ENCODE data around the gene PCDH9. TPM values are rescaled to one million over a fixed set of nuclear protein-coding genes. Genes with fewer than 3 reads are reported as not detected.

PCDH9 gene
- total and polyA plus RNA-seq, 2 donors = 0.72 to 28.2 TPM

- 57% methylated on average over 3 of the region's 3 CpGs for WGBS
- Histone ChIP-seq H3K36me3 (ENCODE audit: insufficient read depth) (no peaks in the 10 kb centered on the region), H3K27ac (ENCODE audit: low read depth) (no peak overlapping the region), H3K4me1 (ENCODE audit: insufficient read depth) (no peaks in the 10 kb centered on the region), H3K4me3 (ENCODE audit: low read depth, low read length) (no peak overlapping the region)
- no peak for DNase-seq (ENCODE audit: extremely low spot score)
These were observed 669.9 kb downstream of the PCDH9 start for GRCh38 chr13:66560189-66560588.

DNA sequence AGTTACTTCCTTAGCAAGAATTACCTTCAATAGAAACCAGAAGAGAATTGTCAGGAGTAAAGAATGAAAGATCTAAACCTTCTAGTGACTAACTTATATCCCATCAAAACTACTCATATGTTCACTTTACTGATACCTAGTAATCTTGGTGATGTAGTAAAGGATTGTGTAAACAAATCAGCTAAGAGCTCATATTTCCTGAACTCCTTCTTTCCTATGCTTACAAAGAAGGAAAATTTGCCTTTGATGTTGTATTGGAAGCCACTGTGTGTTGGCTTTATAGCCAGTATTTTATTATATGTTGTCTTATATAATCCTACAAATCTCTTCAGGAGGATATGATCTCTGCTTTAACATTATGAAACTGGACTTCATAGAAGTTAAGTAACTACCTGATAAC lies 671.0 kb downstream of the PCDH9 start:
- Histone ChIP-seq H3K27ac (ENCODE audit: low read depth) (no peak overlapping the region), H3K4me1 (ENCODE audit: insufficient read depth) (no peaks in the 10 kb centered on the region), H3K36me3 (ENCODE audit: insufficient read depth) (no peaks in the 10 kb centered on the region), H3K4me3 (ENCODE audit: low read depth, low read length) (no peak overlapping the region)
- no peak for DNase-seq (ENCODE audit: extremely low spot score)

GRCh38 chr13:66558506-66558905 lies 671.6 kb downstream of the PCDH9 start:
- H3K36me3 ChIP-seq (ENCODE audit: insufficient read depth) = no peaks in the 10 kb centered on the region
- WGBS = 83% methylated on average over 2 of the region's 2 CpGs
- DNase-seq (ENCODE audit: extremely low spot score) = no peak
- no peaks in the 10 kb centered on the region for H3K4me1 ChIP-seq (ENCODE audit: insufficient read depth)
- no peak overlapping the region for H3K27ac ChIP-seq (ENCODE audit: low read depth)
- no peak overlapping the region for H3K4me3 ChIP-seq (ENCODE audit: low read depth, low read length)

- no peak overlapping the region for H3K27ac ChIP-seq (ENCODE audit: low read depth)
- WGBS = 85% methylated on average over 3 of the region's 3 CpGs
- no peaks in the 10 kb centered on the region for H3K4me1 ChIP-seq (ENCODE audit: insufficient read depth)
- H3K4me3 ChIP-seq (ENCODE audit: low read depth, low read length) = no peak overlapping the region
- H3K36me3 ChIP-seq (ENCODE audit: insufficient read depth) = no peaks in the 10 kb centered on the region
- DNase-seq (ENCODE audit: extremely low spot score) = no peak
These were observed 672.8 kb downstream of the PCDH9 start for GRCh38 chr13:66557357-66557756.

- no peaks in the 10 kb centered on the region for H3K36me3 ChIP-seq (ENCODE audit: insufficient read depth)
- no peak overlapping the region for H3K4me3 ChIP-seq (ENCODE audit: low read depth, low read length)
- H3K4me1 ChIP-seq (ENCODE audit: insufficient read depth) = no peaks in the 10 kb centered on the region
- H3K27ac ChIP-seq (ENCODE audit: low read depth) = no peak overlapping the region
- DNase-seq (ENCODE audit: extremely low spot score) = no peak
These were observed 673.8 kb downstream of the PCDH9 start for GRCh38 chr13:66556306-66556705.

DNA sequence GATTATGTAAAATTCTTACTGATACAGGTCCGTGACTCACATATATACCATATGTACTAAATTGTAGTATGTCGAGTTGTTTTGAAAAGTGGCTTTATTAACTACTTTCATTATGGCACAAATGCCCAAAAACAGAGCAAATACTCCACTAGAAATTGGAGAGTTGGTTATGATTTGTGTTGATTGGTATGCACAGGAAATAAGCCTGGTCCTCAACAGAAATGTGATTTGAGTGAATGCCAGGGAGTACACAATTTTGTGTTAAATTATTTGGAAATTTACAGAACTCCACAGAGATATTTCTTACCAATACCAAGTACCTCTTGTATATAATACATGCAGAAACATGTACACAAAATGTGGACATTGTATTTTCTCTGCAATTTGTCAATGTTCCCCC lies 676.7 kb downstream of the PCDH9 start:
- H3K27ac ChIP-seq (ENCODE audit: low read depth) = no peak overlapping the region
- WGBS = 93% methylated on average over 2 of the region's 2 CpGs
- H3K4me3 ChIP-seq (ENCODE audit: low read depth, low read length) = no peak overlapping the region
- H3K36me3 ChIP-seq (ENCODE audit: insufficient read depth) = no peaks in the 10 kb centered on the region
- H3K4me1 ChIP-seq (ENCODE audit: insufficient read depth) = no peaks in the 10 kb centered on the region
- no peak for DNase-seq (ENCODE audit: extremely low spot score)

GRCh38 chr13:66551128-66551527 lies 679.0 kb downstream of the PCDH9 start:
- Histone ChIP-seq H3K4me3 (ENCODE audit: low read depth, low read length) (no peak overlapping the region), H3K27ac (ENCODE audit: low read depth) (no peak overlapping the region), H3K36me3 (ENCODE audit: insufficient read depth) (no peaks in the 10 kb centered on the region), H3K4me1 (ENCODE audit: insufficient read depth) (no peaks in the 10 kb centered on the region)
- WGBS = 80% methylated on average over 4 of the region's 4 CpGs
- DNase-seq (ENCODE audit: extremely low spot score) = no peak

- 97% methylated on average over 4 of the region's 4 CpGs for WGBS
- no peak overlapping the region for H3K27ac ChIP-seq (ENCODE audit: low read depth)
- no peaks in the 10 kb centered on the region for H3K4me1 ChIP-seq (ENCODE audit: insufficient read depth)
- H3K36me3 ChIP-seq (ENCODE audit: insufficient read depth) = no peaks in the 10 kb centered on the region
- no peak overlapping the region for H3K4me3 ChIP-seq (ENCODE audit: low read depth, low read length)
- no peak for DNase-seq (ENCODE audit: extremely low spot score)
These were observed 682.5 kb downstream of the PCDH9 start for GRCh38 chr13:66547685-66548084.

DNA sequence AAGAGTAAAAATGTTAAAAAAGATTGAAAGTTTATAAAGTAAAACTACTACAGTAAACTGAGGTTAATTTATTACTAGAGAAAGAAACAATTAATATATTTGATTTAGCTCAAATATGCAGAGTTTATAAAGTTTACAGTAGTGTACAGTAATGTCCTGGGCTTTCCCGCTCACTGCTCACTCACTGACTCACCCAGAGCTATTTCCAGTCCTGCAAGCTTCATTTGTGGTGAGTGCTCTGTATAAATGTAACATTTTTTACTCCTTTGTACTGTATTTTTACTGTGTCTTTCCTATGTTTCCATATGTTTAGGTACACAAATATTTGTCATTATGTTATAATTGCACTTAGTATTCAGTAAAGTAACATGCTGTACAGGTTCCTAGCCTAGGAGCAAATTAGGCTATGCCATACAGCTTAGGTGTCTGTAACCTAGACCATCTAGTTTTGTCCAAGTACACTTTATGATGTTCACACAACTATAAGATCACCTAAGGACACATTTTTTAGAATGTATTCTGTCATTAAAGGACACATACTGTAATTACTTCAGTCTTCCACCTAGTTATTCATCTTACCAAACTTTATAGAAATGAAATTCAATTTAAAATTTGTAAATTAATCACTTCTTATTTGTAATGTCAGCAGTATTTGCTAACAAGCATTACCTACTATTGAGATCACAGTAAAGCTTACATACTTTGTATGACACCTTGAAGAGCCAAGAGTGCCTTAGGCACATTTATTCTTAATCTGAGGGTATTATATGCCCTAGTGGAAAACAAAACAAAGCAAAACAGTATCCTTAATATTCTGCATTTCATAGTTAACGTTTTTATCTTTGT lies 683.4 kb downstream of the PCDH9 start:
- 87% methylated on average over 2 of the region's 2 CpGs for WGBS
- Histone ChIP-seq H3K36me3 (ENCODE audit: insufficient read depth) (no peaks in the 10 kb centered on the region), H3K27ac (ENCODE audit: low read depth) (no peak overlapping the region), H3K4me3 (ENCODE audit: low read depth, low read length) (no peak overlapping the region), H3K4me1 (ENCODE audit: insufficient read depth) (no peaks in the 10 kb centered on the region)
- no peak for DNase-seq (ENCODE audit: extremely low spot score)

DNA sequence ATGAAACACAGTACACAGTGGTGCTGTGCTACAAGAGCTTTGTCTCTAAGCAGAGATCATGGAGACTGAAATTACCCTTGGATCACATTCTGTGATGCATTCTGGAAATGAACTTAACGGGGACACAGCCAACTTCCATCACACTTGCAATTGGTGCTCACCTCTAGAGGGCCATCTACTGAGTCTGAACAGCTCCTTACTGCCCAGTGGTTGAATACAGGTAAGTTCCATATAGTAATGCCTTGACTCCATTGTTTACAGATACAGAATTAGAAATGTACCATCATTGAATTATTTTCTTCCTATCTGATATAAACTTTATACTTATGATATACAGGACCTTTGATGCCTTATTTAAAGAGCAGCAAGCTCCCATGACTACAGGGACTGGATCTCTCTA lies 686.4 kb downstream of the PCDH9 start:
- 65% methylated on average over 1 of the region's 1 CpG for WGBS

DNA sequence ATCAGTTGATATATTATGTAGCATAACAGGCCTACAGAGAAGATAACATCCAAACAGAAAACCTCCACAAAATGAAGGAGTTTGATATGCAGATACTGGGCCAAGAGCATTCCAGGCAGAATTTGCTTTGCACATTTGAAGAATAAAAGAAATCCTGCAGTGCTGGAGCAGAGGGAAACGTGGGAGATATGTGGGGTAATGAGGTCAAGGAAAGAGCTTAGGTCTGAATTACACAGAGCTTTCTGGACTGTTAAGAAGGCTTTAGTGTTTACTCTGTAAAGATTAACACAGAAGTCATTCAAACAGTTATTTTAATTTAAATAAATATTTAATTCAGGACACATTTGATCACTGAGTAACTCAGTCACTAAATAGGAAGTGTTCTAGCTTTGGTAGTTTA lies 692.7 kb downstream of the PCDH9 start:
- Histone ChIP-seq H3K4me3 (ENCODE audit: low read depth, low read length) (no peak overlapping the region), H3K27ac (ENCODE audit: low read depth) (no peak overlapping the region), H3K4me1 (ENCODE audit: insufficient read depth) (no peaks in the 10 kb centered on the region), H3K36me3 (ENCODE audit: insufficient read depth) (no peaks in the 10 kb centered on the region)
- WGBS = 63% methylated on average over 1 of the region's 1 CpG
- DNase-seq (ENCODE audit: extremely low spot score) = no peak

More for the DNA sequence above, 686.4 kb downstream of the PCDH9 start:
- H3K4me3 ChIP-seq (ENCODE audit: low read depth, low read length) = no peak overlapping the region
- no peak overlapping the region for H3K27ac ChIP-seq (ENCODE audit: low read depth)
- no peaks in the 10 kb centered on the region for H3K4me1 ChIP-seq (ENCODE audit: insufficient read depth)
- no peaks in the 10 kb centered on the region for H3K36me3 ChIP-seq (ENCODE audit: insufficient read depth)
- no peak for DNase-seq (ENCODE audit: extremely low spot score)

- Histone ChIP-seq H3K27ac (ENCODE audit: low read depth) (no peak overlapping the region), H3K4me3 (ENCODE audit: low read depth, low read length) (no peak overlapping the region), H3K4me1 (ENCODE audit: insufficient read depth) (no peaks in the 10 kb centered on the region), H3K36me3 (ENCODE audit: insufficient read depth) (no peaks in the 10 kb centered on the region)
- WGBS = 82% methylated on average over 3 of the region's 3 CpGs
- DNase-seq (ENCODE audit: extremely low spot score) = no peak
These were observed 693.4 kb downstream of the PCDH9 start for GRCh38 chr13:66536746-66537145.

- Histone ChIP-seq H3K27ac (ENCODE audit: low read depth) (no peak overlapping the region), H3K4me1 (ENCODE audit: insufficient read depth) (no peaks in the 10 kb centered on the region), H3K4me3 (ENCODE audit: low read depth, low read length) (no peak overlapping the region), H3K36me3 (ENCODE audit: insufficient read depth) (no peaks in the 10 kb centered on the region)
- no peak for DNase-seq (ENCODE audit: extremely low spot score)
- WGBS = 93% methylated on average over 2 of the region's 2 CpGs
These were observed 695.6 kb downstream of the PCDH9 start for GRCh38 chr13:66534561-66534960.

DNA sequence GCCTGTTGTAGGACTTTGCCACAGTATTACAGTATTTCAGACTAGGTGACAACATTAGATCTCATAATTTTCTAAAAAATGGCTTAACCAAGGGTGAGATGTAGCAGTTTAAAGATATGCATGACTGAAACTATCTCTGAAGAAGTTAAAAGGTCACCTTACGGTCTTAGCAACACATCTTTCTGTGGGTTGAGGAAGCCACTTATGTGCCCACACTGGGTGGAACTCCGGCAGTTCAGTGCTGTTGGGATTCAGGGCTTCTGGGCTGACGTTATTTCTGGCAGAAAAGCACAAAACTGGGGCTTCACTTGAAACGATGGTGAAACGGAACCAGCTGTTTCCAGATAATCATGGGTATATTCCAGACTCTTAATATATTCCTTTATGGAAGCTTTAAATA lies 697.3 kb downstream of the PCDH9 start:
- no peak for DNase-seq (ENCODE audit: extremely low spot score)
- Histone ChIP-seq H3K27ac (ENCODE audit: low read depth) (no peak overlapping the region), H3K4me1 (ENCODE audit: insufficient read depth) (no peaks in the 10 kb centered on the region), H3K4me3 (ENCODE audit: low read depth, low read length) (no peak overlapping the region), H3K36me3 (ENCODE audit: insufficient read depth) (no peaks in the 10 kb centered on the region)
- 83% methylated on average over 5 of the region's 5 CpGs for WGBS

DNA sequence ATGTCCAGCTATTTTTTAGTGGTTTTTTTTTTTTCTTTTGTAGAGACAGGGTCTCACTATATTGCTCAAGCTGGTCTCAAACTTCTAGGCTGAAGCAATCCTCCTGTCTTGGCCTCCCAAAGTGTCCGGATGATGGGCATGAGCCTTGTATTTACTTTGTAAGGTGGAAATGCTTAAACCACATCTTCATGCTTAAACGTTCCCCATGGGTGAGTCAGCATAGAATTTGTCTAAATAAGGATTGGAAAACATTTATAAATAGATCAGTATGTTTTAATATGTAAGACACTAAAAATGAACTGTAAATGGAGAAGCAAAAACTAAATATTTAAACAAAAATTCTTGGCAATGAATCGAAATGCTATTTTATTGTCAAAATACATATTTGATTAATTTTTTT lies 698.0 kb downstream of the PCDH9 start:
- Histone ChIP-seq H3K4me1 (ENCODE audit: insufficient read depth) (no peaks in the 10 kb centered on the region), H3K27ac (ENCODE audit: low read depth) (no peak overlapping the region), H3K4me3 (ENCODE audit: low read depth, low read length) (no peak overlapping the region), H3K36me3 (ENCODE audit: insufficient read depth) (no peaks in the 10 kb centered on the region)
- no peak for DNase-seq (ENCODE audit: extremely low spot score)
- 57% methylated on average over 3 of the region's 3 CpGs for WGBS

All from urinary bladder (tissue), 4 donors.